Endothelial cell of umbilical vein (primary cell): ENCODE data around the gene ANKS1A. TPM values are rescaled to one million over a fixed set of nuclear protein-coding genes. Genes with fewer than 3 reads are reported as not detected.

Experiments used
- BruUV-seq: library from RNA; stranded (reverse); fragments of 400-500 nt; replicated peaks from 2 replicates; lab custom pipeline; 2021; lab: Mats Ljungman, UMichigan
- CTCF ChIA-PET: fragments of 300-600, 350-600 bp; sonication (Branson Sonifier 250); formaldehyde crosslinking; loops from one replicate; lab custom pipeline; 2021; ENCODE audit warnings: antibody characterized with exemption, inconsistent platforms; lab: Charles Lee
- POLR2A ChIA-PET: fragments of 300-600, 350-600 bp; sonication (Branson Sonifier 250); formaldehyde crosslinking; loops from one replicate; lab custom pipeline; 2021; ENCODE audit warnings: antibody characterized with exemption, inconsistent platforms; lab: Charles Lee
- DNase-seq: peaks from one replicate; pipeline ENCODE4 v3.0.0-alpha.2; 2011; ENCODE audit warnings: low read depth, low spot score
- FAIRE-seq: peaks from 2 replicates; lab custom pipeline; 2011; peaks lifted over from hg19 to GRCh38; lab: Jason Lieb, UNC
- H2AFZ ChIP-seq: 2 replicates; pipeline ENCODE4 v1.6.0; 2012; ENCODE audit warnings: low read depth, low read length, control low read depth, inconsistent platforms
- H3K27ac ChIP-seq: 2 replicates; pipeline ENCODE4 v1.5.1; 2011; ENCODE audit warnings: low read depth, mild to moderate bottlenecking, control low read depth, low read length, moderate library complexity; ENCODE audit not compliant: insufficient read depth
- H3K27me3 ChIP-seq, 2 experiments: 2 replicates each; pipeline versions ENCODE4 v1.6.0 to v1.6.1; 2011; ENCODE audit warnings: low read length in 2 of 2, mixed read lengths in 1 of 2; ENCODE audit not compliant: control insufficient read depth in 2 of 2, insufficient read depth in 2 of 2
- H3K36me3 ChIP-seq, 2 experiments: 2 replicates in 1 of 2; 3 replicates in 1 of 2; pipeline ENCODE4 v1.5.1; 2011; ENCODE audit warnings: low read length in 2 of 2, mild to moderate bottlenecking in 1 of 2, moderate library complexity in 1 of 2; ENCODE audit not compliant: control insufficient read depth in 2 of 2, insufficient read depth in 2 of 2; ENCODE audit errors: extremely low read depth in 1 of 2
- H3K4me1 ChIP-seq: 3 replicates; pipeline ENCODE4 v1.5.1; 2011; ENCODE audit warnings: mild to moderate bottlenecking, low read length; ENCODE audit not compliant: control insufficient read depth, insufficient read depth; ENCODE audit errors: extremely low read depth
- H3K4me2 ChIP-seq: 2 replicates; pipeline ENCODE4 v1.6.1; 2011; ENCODE audit warnings: low read length, control low read depth, mixed read lengths; ENCODE audit not compliant: insufficient read depth
- H3K4me3 ChIP-seq, 3 experiments: fragments of 200-600 bp in 1 of 3; sonication (generic), shearing (Covaris generic) in 1 of 3; replicated peaks in 1 of 3; 2 replicates each; pipeline ENCODE4 v1.5.1; 2011 to 2016; ENCODE audit warnings: control low read depth in 3 of 3, low read length in 3 of 3, mild to moderate bottlenecking in 2 of 3, inconsistent platforms in 1 of 3, low read depth in 1 of 3, moderate library complexity in 1 of 3; ENCODE audit not compliant: insufficient read depth in 1 of 3
- H3K79me2 ChIP-seq: 2 replicates; pipeline ENCODE4 v1.6.0; 2012; ENCODE audit warnings: low read length, inconsistent platforms; ENCODE audit not compliant: control insufficient read depth, insufficient read depth
- H3K9ac ChIP-seq: replicated peaks from 2 replicates; pipeline ENCODE3; 2011; ENCODE audit warnings: low read length, control low read depth; ENCODE audit not compliant: insufficient read depth; ENCODE audit errors: extremely low read depth
- H3K9me1 ChIP-seq: replicated peaks from 3 replicates; pipeline ENCODE4 v1.6.0; 2011; ENCODE audit warnings: mild to moderate bottlenecking, low read length; ENCODE audit not compliant: control insufficient read depth, insufficient read depth; ENCODE audit errors: extremely low read depth
- H3K9me3 ChIP-seq: replicated peaks from 2 replicates; pipeline ENCODE4 v1.5.1; 2012; ENCODE audit warnings: low read length, inconsistent platforms; ENCODE audit not compliant: control insufficient read depth, insufficient read depth
- H4K20me1 ChIP-seq: replicated peaks from 2 replicates; pipeline ENCODE3; 2011; ENCODE audit warnings: mild to moderate bottlenecking, low read length; ENCODE audit not compliant: control insufficient read depth, insufficient read depth; ENCODE audit errors: extremely low read depth
- CTCF ChIP-seq, 2 donors: IDR thresholded peaks; 1 replicate in 1 of 2; 2 replicates in 1 of 2; pipeline ENCODE4 v1.5.1; 2011; ENCODE audit warnings: low read length in 2 of 2, mild to moderate bottlenecking in 2 of 2, moderate library complexity in 2 of 2, control low read depth in 1 of 2, inconsistent platforms in 1 of 2, low read depth in 1 of 2; ENCODE audit not compliant: insufficient read depth in 1 of 2; ENCODE audit errors: extremely low read depth in 1 of 2
- EZH2 ChIP-seq: IDR thresholded peaks from 2 replicates; pipeline ENCODE4 v1.6.1; 2012; ENCODE audit warnings: borderline replicate concordance, low read depth, mild to moderate bottlenecking, moderate library complexity, low read length, inconsistent platforms; ENCODE audit not compliant: severe bottlenecking
- FOS ChIP-seq: IDR thresholded peaks from 2 replicates; pipeline ENCODE4 v1.6.1; 2011; ENCODE audit warnings: mild to moderate bottlenecking, low read length, moderate library complexity, borderline replicate concordance; ENCODE audit not compliant: insufficient read depth
- GATA2 ChIP-seq: IDR thresholded peaks from 2 replicates; pipeline ENCODE4 v1.7.0; 2011; ENCODE audit warnings: low read depth, mild to moderate bottlenecking, moderate library complexity, mixed read lengths, low read length; ENCODE audit not compliant: insufficient read length, insufficient read depth
- JUN ChIP-seq: IDR thresholded peaks from 2 replicates; pipeline ENCODE4 v1.6.1; 2011; ENCODE audit warnings: borderline replicate concordance, low read depth; ENCODE audit not compliant: insufficient read length, insufficient read depth
- MAX ChIP-seq: IDR thresholded peaks from 2 replicates; pipeline ENCODE4 v1.6.1; 2011; ENCODE audit not compliant: insufficient read depth, insufficient read length
- MYC ChIP-seq: IDR thresholded peaks from one replicate; pipeline ENCODE4 v1.6.1; 2011; ENCODE audit warnings: mild to moderate bottlenecking, low read depth, low read length
- POLR2A ChIP-seq: IDR thresholded peaks from 2 replicates; pipeline ENCODE4 v1.6.1; 2012; ENCODE audit warnings: low read depth, mild to moderate bottlenecking, control low read depth, low read length
- POLR2AphosphoS5 ChIP-seq: IDR thresholded peaks from 2 replicates; pipeline ENCODE4 v1.6.1; 2012; ENCODE audit warnings: low read depth, mild to moderate bottlenecking, control low read depth, low read length, moderate library complexity; ENCODE audit not compliant: insufficient read depth
- dilution Hi-C: fragments of 300-500 bp; cut with MboI; formaldehyde crosslinking; loops from one replicate; pipeline ENCODE4 v1.15.0; 2019; ENCODE audit warnings: low sequenced_read_pairs; ENCODE audit not compliant: extremely low pct_ligation_motif_present
- intact Hi-C: fragments of 100-400 bp; cut with micrococcal nuclease; formaldehyde crosslinking; loops from one replicate; pipeline ENCODE4 v1.10.0; 2022
- polyA plus RNA-seq, 4 experiments: library from polyadenylated mRNA; depleted of rRNA in 3 of 4; stranded (reverse) in 3 of 4; unstranded in 1 of 4; fragments of >200 nt; gene quantifications; 2 replicates each; pipeline versions ENCODE4 v1.2.1 to v1.2.3, GENCODE V29; 2011 to 2012; ENCODE audit warnings: missing spikeins in 1 of 4
- total RNA-seq: library from RNA; stranded (reverse); gene quantifications from 2 replicates; pipeline ENCODE4 v1.2.3, GENCODE V29; 2021

ANKS1A gene
- total and polyA plus RNA-seq, 2 donors (not counting 3 experiments of a cell fraction or from before 2014, with no cell fraction given), result 8.9 to 26.1 TPM

GRCh38 chr6:35093118-35093445 is 204.0 kb downstream of the ANKS1A start:
- dilution Hi-C loops, result no loop called here
- ChIA-PET CTCF (interaction anchor here (1.2 to 2.2 kb wide), 5 partner anchors 28 to 148 kb away, joined by 3 to 11 read pairs (median 3); no protein-coding TSS in a partner anchor), POLR2A (no interaction called here)
- H4K20me1 ChIP-seq, result no peaks in the 10 kb centered on the region
- no peak overlapping the region for H3K4me3 ChIP-seq
- H2AFZ ChIP-seq, result no peak overlapping the region
- H3K9me3 ChIP-seq, result no peaks in the 10 kb centered on the region
- no peaks in the 10 kb centered on the region for H3K27me3 ChIP-seq
- no peak overlapping the region for H3K9ac ChIP-seq
- H3K79me2 ChIP-seq, result no peaks in the 10 kb centered on the region
- DNase-seq (no peak), FAIRE-seq (no peak)
- intact Hi-C loops, result no loop called here
- H3K4me1 ChIP-seq, result peaks cover 12% of the 10 kb centered on the region
- H3K36me3 ChIP-seq, result peaks cover 0 to 6% of the 10 kb centered on the region in 2 experiments
- BruUV-seq, result no TSS peak
- H3K27ac ChIP-seq, result no peak overlapping the region
- H3K4me2 ChIP-seq, result no peak overlapping the region
- TF ChIP-seq EZH2 (no peak), FOS (no peak), POLR2A (no peak), JUN (no peak), POLR2AphosphoS5 (no peak), CTCF (IDR thresholded peaks at IDR 0.05; ENCODE audit: extremely low read depth in 1 of 2, insufficient read depth in 1 of 2, low read depth in 1 of 2, low read length in 2 of 2) (no peak), GATA2 (no peak), MAX (no peak), MYC (no peak)
- H3K9me1 ChIP-seq, result no peaks in the 10 kb centered on the region
